HEK293 (cell line): Measurements from ENCODE around the gene SRL.

Source experiments
- KLF16 ChIP-seq: fragments of 450-650 bp; formaldehyde crosslinking; IDR thresholded peaks from 2 replicates; pipeline ENCODE4 v1.5.1; 2017; ENCODE audit warnings: missing biosample characterization, missing genetic modification characterization
- PBX3 ChIP-seq: sonication (generic); formaldehyde crosslinking; IDR thresholded peaks from 2 replicates; pipeline ENCODE4 v1.8.1; 2022; ENCODE audit warnings: mild to moderate bottlenecking, moderate library complexity, missing genetic modification reagents
- TF ChIP-seq, protein P1 (sequence below): fragments of 450-650 bp; formaldehyde crosslinking; IDR thresholded peaks from 2 replicates; pipeline ENCODE4 v1.5.1; 2016; ENCODE audit warnings: missing biosample characterization, missing genetic modification characterization

DNA sequence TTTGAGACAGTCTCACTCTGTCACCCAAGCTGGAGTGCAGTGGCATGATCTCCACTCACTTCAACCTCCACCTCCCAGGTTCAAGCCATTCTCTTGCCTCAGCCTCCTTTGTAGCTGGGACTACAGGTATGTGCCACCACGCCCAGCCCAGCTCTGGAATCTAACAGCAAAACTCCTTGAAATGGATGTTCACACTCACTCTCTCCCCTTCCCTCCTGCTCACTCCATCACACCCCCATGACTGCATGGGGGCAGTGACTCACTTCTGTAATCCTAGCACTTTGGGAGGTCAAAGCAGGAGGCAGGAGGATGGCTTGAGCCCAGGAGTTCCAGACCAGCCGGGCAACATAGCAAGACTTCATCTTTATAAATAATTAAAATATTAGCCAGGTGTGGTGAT is 42.1 kb upstream of the SRL start:
- TF ChIP-seq, protein P1, sequence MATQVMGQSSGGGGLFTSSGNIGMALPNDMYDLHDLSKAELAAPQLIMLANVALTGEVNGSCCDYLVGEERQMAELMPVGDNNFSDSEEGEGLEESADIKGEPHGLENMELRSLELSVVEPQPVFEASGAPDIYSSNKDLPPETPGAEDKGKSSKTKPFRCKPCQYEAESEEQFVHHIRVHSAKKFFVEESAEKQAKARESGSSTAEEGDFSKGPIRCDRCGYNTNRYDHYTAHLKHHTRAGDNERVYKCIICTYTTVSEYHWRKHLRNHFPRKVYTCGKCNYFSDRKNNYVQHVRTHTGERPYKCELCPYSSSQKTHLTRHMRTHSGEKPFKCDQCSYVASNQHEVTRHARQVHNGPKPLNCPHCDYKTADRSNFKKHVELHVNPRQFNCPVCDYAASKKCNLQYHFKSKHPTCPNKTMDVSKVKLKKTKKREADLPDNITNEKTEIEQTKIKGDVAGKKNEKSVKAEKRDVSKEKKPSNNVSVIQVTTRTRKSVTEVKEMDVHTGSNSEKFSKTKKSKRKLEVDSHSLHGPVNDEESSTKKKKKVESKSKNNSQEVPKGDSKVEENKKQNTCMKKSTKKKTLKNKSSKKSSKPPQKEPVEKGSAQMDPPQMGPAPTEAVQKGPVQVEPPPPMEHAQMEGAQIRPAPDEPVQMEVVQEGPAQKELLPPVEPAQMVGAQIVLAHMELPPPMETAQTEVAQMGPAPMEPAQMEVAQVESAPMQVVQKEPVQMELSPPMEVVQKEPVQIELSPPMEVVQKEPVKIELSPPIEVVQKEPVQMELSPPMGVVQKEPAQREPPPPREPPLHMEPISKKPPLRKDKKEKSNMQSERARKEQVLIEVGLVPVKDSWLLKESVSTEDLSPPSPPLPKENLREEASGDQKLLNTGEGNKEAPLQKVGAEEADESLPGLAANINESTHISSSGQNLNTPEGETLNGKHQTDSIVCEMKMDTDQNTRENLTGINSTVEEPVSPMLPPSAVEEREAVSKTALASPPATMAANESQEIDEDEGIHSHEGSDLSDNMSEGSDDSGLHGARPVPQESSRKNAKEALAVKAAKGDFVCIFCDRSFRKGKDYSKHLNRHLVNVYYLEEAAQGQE (tag by site-specific recombination): no peak
- TF ChIP-seq KLF16 (tag by site-specific recombination) (no peak), PBX3 (CRISPR knock-in tag) (no peak)
